ENCODE measurements around the gene OR13A1. TPM values are rescaled to one million over a fixed set of nuclear protein-coding genes. Genes with fewer than 3 reads are reported as not detected.
"Not testable (repeated sequence)": the region's sequence is repeated elsewhere in the genome, so short reads cannot be mapped to it uniquely, and the experiment has no call there.

Gene OR13A1
- total RNA-seq, 1 experiment from 2014 or later: not detected

DNA sequence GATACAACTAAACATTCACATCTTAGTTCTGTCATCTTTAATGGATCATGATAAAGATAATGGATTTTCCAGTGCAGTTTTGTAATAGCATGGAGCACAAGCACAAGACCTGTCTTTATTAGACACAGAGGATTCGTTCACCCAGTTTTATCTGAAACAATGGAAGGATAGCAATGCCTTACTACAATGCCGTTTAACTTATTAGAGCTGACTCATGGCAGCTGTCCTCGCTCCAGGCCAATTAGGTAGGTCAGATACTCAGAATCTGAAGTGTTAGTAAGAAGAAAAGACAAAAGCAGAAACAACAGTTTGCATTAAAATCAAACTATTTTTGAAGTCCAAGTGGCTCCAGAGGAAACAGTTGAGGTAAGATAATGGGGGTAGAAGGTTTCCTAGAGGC is 12.8 kb downstream of the OR13A1 start:
- no peak overlapping the region for H3K4me2 ChIP-seq
- no peak for DNase-seq
- H3F3A ChIP-seq (ENCODE audit: insufficient read depth, low read depth): peaks cover 5% of the 10 kb centered on the region; the same call in 1 of the 2 replicates
- no peak overlapping the region for H3K4me3 ChIP-seq
- no peaks in the 10 kb centered on the region for H3K9me2 ChIP-seq (ENCODE audit: insufficient read depth)
- H2AFZ ChIP-seq: no peak overlapping the region
- no peaks in the 10 kb centered on the region for H4K20me1 ChIP-seq (ENCODE audit: insufficient read depth)
- peaks cover 41% of the 10 kb centered on the region for H3K27me3 ChIP-seq (ENCODE audit: insufficient read depth, low read depth)
- H3K36me3 ChIP-seq (ENCODE audit: low read depth): no peaks in the 10 kb centered on the region
- H3K79me2 ChIP-seq (ENCODE audit: low read depth): no peaks in the 10 kb centered on the region
- intact Hi-C loops (cut with micrococcal nuclease; ENCODE audit: unreplicated experiment): loop anchor here (10.0 kb wide), 1 partner anchor 512 kb away; no protein-coding TSS in a partner anchor
- BruUV-seq (replicated peaks): no TSS peak
- H3K27ac ChIP-seq: no peak overlapping the region
- ChIA-PET POLR2A (ENCODE audit: unreplicated experiment) (no interaction called here), CTCF (no interaction called here)
- H3K4me1 ChIP-seq (replicated peaks; ENCODE audit: insufficient read depth): no peaks in the 10 kb centered on the region
- no peaks in the 10 kb centered on the region for H3K9me3 ChIP-seq (ENCODE audit: insufficient read depth, low read depth)
- TF ChIP-seq EZH2 (IDR thresholded peaks at IDR 0.05; ENCODE audit: low read depth): no peak
- TF ChIP-seq, protein P1, sequence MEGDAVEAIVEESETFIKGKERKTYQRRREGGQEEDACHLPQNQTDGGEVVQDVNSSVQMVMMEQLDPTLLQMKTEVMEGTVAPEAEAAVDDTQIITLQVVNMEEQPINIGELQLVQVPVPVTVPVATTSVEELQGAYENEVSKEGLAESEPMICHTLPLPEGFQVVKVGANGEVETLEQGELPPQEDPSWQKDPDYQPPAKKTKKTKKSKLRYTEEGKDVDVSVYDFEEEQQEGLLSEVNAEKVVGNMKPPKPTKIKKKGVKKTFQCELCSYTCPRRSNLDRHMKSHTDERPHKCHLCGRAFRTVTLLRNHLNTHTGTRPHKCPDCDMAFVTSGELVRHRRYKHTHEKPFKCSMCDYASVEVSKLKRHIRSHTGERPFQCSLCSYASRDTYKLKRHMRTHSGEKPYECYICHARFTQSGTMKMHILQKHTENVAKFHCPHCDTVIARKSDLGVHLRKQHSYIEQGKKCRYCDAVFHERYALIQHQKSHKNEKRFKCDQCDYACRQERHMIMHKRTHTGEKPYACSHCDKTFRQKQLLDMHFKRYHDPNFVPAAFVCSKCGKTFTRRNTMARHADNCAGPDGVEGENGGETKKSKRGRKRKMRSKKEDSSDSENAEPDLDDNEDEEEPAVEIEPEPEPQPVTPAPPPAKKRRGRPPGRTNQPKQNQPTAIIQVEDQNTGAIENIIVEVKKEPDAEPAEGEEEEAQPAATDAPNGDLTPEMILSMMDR (conservative IDR thresholded peaks at IDR 0.05): no peak

DNA sequence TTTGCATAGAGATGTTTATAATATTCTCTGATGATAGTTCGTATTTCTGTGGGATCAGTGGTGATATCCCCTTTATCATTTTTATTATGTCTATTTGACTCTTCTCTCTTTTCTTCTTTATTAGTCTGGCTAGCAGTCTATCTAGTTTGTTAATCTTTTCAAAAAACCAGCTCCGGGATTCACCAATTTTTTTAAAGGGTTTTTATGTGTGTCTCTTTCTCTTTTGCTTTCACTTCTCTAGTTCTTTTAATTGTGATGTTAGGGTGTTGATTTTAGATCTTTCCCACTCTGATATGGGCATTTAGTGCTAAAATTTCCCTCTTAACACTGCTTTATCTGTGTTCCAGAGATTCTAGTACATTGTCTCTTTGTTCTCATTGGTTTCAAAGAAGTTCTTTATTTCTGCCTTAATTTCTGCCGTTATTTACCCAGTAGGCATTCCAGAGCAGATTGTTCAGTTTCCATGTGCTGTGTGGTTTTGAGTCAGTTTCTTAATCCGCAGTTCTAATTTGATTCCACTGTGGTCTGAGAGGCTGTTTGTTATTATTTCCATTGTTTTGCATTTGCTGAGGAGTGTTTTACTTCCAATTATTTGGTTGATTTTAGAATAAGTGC is 17.0 kb downstream of the OR13A1 start:
- H3K9me2 ChIP-seq (ENCODE audit: insufficient read depth); DNase-seq; H3K79me2 ChIP-seq (ENCODE audit: low read depth); BruUV-seq (replicated peaks); H3F3A ChIP-seq (ENCODE audit: insufficient read depth, low read depth); H3K4me3 ChIP-seq; intact Hi-C loops (cut with micrococcal nuclease; ENCODE audit: unreplicated experiment); H2AFZ ChIP-seq; H3K4me1 ChIP-seq (replicated peaks; ENCODE audit: insufficient read depth); H3K9me3 ChIP-seq (ENCODE audit: insufficient read depth, low read depth); POLR2A ChIA-PET (ENCODE audit: unreplicated experiment); H3K36me3 ChIP-seq (ENCODE audit: low read depth); CTCF ChIA-PET; H3K27ac ChIP-seq; H4K20me1 ChIP-seq (ENCODE audit: insufficient read depth): not testable (repeated sequence)
- peaks cover 39% of the 10 kb centered on the region for H3K27me3 ChIP-seq (ENCODE audit: insufficient read depth, low read depth)
- peak overlapping the region; percentile 28; the same call in 1 of the 2 replicates for H3K4me2 ChIP-seq

DNA sequence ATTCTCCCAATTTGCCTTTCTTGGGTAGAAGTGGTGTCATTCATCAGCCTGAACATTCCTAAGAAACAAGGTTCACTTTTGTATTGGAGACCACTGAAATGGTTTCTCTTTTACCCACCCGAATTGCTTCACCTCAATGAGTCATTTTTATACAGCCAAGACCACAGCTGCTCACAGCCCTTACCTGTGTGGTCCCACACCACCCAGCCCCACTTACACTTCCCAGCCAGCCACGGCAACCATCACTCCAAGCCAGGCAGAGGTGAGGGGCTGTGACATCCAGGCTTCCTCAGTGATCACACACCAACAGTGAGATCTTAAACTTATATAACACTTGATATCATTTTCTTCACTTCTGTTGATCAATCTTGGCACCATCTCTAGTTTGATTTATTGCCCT is 20.7 kb downstream of the OR13A1 start:
- Histone ChIP-seq H4K20me1 (ENCODE audit: insufficient read depth) (no peaks in the 10 kb centered on the region), H3K4me2 (no peak overlapping the region), H2AFZ (no peak overlapping the region), H3K79me2 (ENCODE audit: low read depth) (no peaks in the 10 kb centered on the region), H3K9me2 (ENCODE audit: insufficient read depth) (peaks cover 8% of the 10 kb centered on the region; the same call in 1 of the 2 replicates), H3F3A (ENCODE audit: insufficient read depth, low read depth) (no peaks in the 10 kb centered on the region), H3K27me3 (ENCODE audit: insufficient read depth, low read depth) (peaks cover 6% of the 10 kb centered on the region), H3K36me3 (ENCODE audit: low read depth) (no peaks in the 10 kb centered on the region), H3K27ac (no peak overlapping the region), H3K4me3 (no peak overlapping the region), H3K9me3 (ENCODE audit: insufficient read depth, low read depth) (no peaks in the 10 kb centered on the region), H3K4me1 (replicated peaks; ENCODE audit: insufficient read depth) (no peaks in the 10 kb centered on the region)
- ChIA-PET CTCF (no interaction called here), POLR2A (ENCODE audit: unreplicated experiment) (no interaction called here)
- BruUV-seq (replicated peaks): no TSS peak
- intact Hi-C loops (cut with micrococcal nuclease; ENCODE audit: unreplicated experiment): no loop called here
- no peak for DNase-seq
- TF ChIP-seq, protein P1 (conservative IDR thresholded peaks at IDR 0.05): no peak
- no peak for TF ChIP-seq EZH2 (IDR thresholded peaks at IDR 0.05; ENCODE audit: low read depth)

DNA sequence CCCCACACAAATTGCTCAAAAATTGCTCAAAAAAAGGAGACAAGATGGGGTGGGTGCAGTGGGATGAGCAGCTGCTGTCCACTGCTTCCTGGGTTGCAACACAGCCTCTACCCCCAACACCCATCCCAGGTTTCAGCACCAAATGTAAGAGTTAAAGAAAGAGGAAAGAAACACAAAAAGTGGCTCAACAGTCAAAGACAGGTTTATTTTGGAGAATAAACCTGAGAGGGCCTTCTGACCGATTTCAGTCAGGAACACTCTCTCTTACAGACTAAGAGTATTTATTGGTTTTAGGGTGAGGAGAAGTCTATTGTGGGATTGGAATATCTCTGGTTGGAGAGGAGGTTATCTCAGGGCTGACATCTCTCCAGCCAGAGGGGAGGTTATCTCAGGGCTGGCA is 28.4 kb downstream of the OR13A1 start:
- no peaks in the 10 kb centered on the region for H3K79me2 ChIP-seq (ENCODE audit: low read depth)
- H3K27me3 ChIP-seq (ENCODE audit: insufficient read depth, low read depth): peaks cover 13% of the 10 kb centered on the region
- no peak for TF ChIP-seq EZH2 (IDR thresholded peaks at IDR 0.05; ENCODE audit: low read depth)
- TF ChIP-seq, protein P1 (conservative IDR thresholded peaks at IDR 0.05): no peak
- no peaks in the 10 kb centered on the region for H3F3A ChIP-seq (ENCODE audit: insufficient read depth, low read depth)
- no peak overlapping the region for H3K27ac ChIP-seq
- CTCF ChIA-PET: no interaction called here
- no peak for DNase-seq
- peaks cover 8% of the 10 kb centered on the region; the same call in 1 of the 2 replicates for H3K9me2 ChIP-seq (ENCODE audit: insufficient read depth)
- no peaks in the 10 kb centered on the region for H3K9me3 ChIP-seq (ENCODE audit: insufficient read depth, low read depth)
- H2AFZ ChIP-seq: no peak overlapping the region
- intact Hi-C loops (cut with micrococcal nuclease; ENCODE audit: unreplicated experiment): no loop called here
- no peaks in the 10 kb centered on the region for H3K36me3 ChIP-seq (ENCODE audit: low read depth)
- no peak overlapping the region for H3K4me3 ChIP-seq
- H4K20me1 ChIP-seq (ENCODE audit: insufficient read depth): no peaks in the 10 kb centered on the region
- H3K4me1 ChIP-seq (replicated peaks; ENCODE audit: insufficient read depth): no peaks in the 10 kb centered on the region
- POLR2A ChIA-PET (ENCODE audit: unreplicated experiment): no interaction called here
- H3K4me2 ChIP-seq: no peak overlapping the region
- BruUV-seq (replicated peaks): no TSS peak

Data from PC-9 (cell line).